Bronchial epithelial cell (primary cell): ENCODE data around the gene LIN37. TPM values are rescaled to one million over a fixed set of nuclear protein-coding genes. Genes with fewer than 3 reads are reported as not detected.

ENCODE experiments used
- DNase-seq: peaks from one replicate; pipeline ENCODE4 v3.0.0-alpha.2; 2010; ENCODE audit warnings: low read depth
- FAIRE-seq: peaks from 2 replicates; lab custom pipeline; 2011; peaks lifted over from hg19 to GRCh38; lab: Jason Lieb, UNC
- H3K27me3 ChIP-seq: 2 replicates; pipeline ENCODE4 v1.5.1; 2011; ENCODE audit warnings: low read length; ENCODE audit not compliant: control insufficient read depth, insufficient read depth
- H3K36me3 ChIP-seq: 2 replicates; pipeline ENCODE4 v1.5.1; 2011; ENCODE audit warnings: low read length; ENCODE audit not compliant: control insufficient read depth, insufficient read depth
- H3K4me3 ChIP-seq: 2 replicates; pipeline ENCODE4 v1.5.1; 2011; ENCODE audit warnings: mild to moderate bottlenecking, low read depth, low read length, control low read depth
- total RNA-seq: library from RNA; depleted of rRNA; stranded (reverse); fragments of >200 nt; gene quantifications from 2 replicates; pipeline ENCODE4 v1.2.1, GENCODE V29; 2014
- TF ChIP-seq, protein P1 (sequence below): IDR thresholded peaks from 2 replicates; pipeline ENCODE4 v1.5.1; 2011; ENCODE audit warnings: mild to moderate bottlenecking, moderate library complexity, low read length, control low read depth, inconsistent platforms; ENCODE audit not compliant: insufficient read depth, severe bottlenecking

The LIN37 gene
- total RNA-seq, 1 donor from 2014 or later = 5.3 TPM

DNA sequence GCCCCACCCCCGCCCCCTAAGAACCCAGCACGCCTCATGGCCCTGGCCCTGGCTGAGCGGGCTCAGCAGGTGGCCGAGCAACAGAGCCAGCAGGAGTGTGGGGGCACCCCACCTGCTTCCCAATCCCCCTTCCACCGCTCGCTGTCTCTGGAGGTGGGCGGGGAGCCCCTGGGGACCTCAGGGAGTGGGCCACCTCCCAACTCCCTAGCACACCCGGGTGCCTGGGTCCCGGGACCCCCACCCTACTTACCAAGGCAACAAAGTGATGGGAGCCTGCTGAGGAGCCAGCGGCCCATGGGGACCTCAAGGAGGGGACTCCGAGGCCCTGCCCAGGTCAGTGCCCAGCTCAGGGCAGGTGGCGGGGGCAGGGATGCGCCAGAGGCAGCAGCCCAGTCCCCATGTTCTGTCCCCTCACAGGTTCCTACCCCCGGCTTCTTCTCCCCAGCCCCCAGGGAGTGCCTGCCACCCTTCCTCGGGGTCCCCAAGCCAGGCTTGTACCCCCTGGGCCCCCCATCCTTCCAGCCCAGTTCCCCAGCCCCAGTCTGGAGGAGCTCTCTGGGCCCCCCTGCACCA is 38.9 kb downstream of the LIN37 start:
- FAIRE-seq (no peak), DNase-seq (no peak)
- TF ChIP-seq, protein P1, sequence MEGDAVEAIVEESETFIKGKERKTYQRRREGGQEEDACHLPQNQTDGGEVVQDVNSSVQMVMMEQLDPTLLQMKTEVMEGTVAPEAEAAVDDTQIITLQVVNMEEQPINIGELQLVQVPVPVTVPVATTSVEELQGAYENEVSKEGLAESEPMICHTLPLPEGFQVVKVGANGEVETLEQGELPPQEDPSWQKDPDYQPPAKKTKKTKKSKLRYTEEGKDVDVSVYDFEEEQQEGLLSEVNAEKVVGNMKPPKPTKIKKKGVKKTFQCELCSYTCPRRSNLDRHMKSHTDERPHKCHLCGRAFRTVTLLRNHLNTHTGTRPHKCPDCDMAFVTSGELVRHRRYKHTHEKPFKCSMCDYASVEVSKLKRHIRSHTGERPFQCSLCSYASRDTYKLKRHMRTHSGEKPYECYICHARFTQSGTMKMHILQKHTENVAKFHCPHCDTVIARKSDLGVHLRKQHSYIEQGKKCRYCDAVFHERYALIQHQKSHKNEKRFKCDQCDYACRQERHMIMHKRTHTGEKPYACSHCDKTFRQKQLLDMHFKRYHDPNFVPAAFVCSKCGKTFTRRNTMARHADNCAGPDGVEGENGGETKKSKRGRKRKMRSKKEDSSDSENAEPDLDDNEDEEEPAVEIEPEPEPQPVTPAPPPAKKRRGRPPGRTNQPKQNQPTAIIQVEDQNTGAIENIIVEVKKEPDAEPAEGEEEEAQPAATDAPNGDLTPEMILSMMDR = no peak

DNA sequence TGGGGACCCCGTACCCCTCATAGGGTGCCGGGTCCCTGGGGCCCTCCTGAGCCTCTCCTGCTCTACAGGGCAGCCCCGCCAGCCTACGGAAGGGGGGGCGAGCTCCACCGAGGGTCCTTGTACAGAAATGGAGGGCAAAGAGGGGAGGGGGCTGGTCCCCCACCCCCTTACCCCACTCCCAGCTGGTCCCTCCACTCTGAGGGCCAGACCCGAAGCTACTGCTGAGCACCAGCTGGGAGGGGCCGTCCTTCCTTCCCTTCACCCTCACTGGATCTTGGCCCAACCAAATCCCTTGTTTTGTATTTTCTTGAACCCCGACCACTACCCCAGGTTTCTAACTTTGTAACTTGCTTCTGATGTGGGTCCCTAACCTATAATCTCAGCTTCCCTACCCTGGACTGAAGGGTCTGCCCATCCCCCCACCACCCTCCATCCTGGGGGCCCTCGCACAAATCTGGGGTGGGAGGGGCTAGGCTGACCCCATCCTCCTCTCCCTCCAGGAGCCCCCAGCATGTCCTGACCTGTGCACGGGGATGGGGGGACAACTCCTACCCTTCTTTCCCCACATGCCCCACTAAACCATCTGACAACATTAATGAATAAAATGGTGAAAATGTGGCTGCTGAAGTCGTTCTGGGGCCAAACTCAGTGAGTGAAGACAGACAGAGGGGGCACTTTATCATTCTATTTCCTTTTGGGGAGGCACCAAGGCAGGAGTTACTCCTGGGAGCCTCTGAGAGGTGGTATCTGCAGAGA is 40.0 kb downstream of the LIN37 start:
- no peak for FAIRE-seq
- H3K36me3 ChIP-seq = no peaks in the 10 kb centered on the region
- TF ChIP-seq, protein P1 = no peak

More for the DNA sequence above, 38.9 kb downstream of the LIN37 start:
- Histone ChIP-seq H3K27me3 (no peaks in the 10 kb centered on the region), H3K4me3 (no peak overlapping the region), H3K36me3 (no peaks in the 10 kb centered on the region)

DNA sequence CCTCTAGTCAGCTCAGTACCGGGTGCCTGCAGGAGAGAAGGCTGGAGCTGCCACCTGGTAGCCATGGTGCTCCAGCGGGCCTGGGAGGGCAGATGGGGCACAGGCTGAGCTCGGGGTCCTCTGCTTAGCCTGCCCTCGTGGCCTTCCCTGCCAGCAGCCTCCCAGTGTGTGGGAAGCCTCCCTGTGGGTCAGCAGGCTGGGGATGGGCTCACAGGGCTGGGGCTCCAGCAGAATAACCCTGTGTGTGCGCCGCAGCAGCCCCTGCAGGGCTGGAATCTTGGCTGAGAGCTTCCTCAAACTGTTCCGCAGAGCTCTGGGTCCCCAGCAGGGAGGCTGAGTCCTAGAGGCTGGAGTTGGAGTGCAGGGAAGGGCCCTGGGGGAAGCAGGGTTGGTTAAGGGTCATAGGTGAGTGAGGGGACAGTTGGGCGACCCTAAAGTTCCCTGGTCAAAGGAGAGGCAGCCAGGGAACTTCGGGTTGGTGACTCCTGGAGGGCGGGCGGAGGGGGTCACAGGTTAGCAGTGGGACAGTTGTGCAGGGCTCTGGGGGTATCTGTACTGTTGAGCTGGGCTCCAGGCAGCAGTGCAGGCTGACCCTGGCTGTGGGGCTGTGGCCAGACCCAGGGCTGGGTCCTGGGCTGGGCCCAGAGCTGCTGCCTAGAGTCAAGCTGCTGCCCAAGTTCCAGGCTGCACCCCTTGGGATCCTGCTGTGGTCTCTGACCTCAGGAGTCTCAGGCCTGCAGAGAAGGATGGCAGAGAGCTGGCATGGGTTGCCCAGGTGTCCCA is 41.0 kb downstream of the LIN37 start:
- DNase-seq (no peak), FAIRE-seq (no peak)
- Histone ChIP-seq H3K27me3 (no peaks in the 10 kb centered on the region), H3K4me3 (no peak overlapping the region), H3K36me3 (no peaks in the 10 kb centered on the region)
- TF ChIP-seq, protein P1 = no peak

More for the DNA sequence above, 40.0 kb downstream of the LIN37 start:
- DNase-seq = no peak
- Histone ChIP-seq H3K27me3 (no peaks in the 10 kb centered on the region), H3K4me3 (no peak overlapping the region)

DNA sequence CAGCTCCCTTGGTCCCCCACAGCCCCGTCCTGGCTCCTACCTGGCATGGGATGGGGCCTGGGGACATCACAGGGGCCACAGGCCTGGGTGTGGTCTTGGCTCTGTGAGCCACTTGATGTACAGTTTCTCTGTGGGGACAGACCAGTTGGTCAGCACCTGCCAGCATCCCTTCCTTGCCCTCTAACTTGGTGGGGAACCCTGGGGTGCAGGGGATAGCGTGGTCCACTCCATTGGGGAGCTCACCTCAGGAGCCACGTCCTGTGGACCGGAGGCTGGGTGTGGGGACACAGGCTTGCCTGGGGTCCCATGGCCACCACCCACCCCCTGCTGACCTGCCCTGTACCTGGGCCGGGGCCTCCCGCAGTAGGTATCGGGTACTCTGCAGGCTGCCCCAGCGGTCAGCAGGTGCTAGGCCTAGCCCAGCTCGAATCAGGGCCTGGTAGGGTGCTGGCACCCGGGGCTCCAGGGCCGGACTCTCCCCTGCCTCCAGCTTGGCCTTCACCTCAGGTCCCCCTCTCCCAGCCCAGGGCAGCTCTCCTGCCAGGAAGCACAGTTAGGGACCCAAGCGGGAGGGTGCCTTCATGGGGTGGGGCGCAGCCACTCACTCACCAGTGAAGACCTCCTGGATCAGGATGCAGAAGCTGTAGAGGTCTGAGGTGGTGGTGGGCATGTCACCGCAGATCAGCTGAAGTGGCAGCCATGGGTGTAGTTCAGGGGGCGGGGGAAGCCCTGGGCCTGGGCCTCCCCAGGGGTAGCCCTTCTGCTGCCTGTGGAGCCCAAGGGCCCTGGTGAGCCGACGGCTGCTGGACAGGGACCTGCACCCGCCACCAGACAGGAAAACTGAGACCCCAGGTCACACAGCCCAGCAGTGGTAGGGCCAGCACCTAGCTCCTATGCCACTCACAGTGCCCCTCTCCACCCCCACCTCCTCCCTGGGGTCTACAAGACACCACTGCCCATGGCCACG is 41.9 kb downstream of the LIN37 start:
- H3K36me3 ChIP-seq = no peaks in the 10 kb centered on the region
- DNase-seq (no peak), FAIRE-seq (no peak)
- no peak overlapping the region for H3K4me3 ChIP-seq
- no peaks in the 10 kb centered on the region for H3K27me3 ChIP-seq
- TF ChIP-seq, protein P1 = no peak
